ENCODE data around the gene KCTD16.

The KCTD16 gene

DNA sequence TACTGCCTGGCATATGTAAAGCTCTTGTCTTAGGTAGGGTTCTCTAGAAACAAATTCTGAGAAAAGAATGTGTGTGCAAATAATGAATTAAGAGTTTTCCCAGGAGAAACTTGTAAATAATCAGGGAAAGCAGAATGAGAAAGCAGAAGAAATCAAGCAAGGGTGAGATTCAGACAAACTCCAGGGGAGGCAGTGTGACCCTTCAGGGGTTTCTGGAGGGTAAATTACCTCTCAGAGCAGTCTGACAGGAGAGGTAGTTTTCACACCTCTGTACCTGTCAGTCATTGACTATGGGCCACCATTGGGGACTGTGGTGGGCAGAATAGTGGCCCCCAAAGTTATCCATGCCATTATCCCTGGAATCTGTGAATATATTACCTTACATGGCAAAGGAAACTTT is 124.6 kb downstream of the KCTD16 start:
- DNase-seq = no peak

DNA sequence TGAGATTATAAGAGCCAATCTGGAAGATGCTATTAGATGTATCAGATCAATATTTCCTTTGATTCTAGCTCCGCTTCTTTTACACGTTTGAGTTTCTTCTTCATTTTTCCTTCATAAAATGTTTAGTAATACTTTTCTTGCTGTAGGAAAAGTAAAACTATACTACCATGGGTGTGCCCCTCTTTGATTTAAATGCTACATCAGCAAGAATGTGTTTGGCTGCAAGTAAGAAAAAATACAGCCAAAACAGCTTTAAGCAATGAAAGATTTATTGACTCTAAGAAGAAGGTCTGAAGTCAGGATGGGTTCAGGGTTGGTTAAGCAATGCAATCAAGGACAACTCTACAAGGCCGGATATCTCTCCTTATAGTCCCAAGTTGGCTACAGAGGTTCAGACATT is 126.4 kb downstream of the KCTD16 start:
- no peak for DNase-seq

GRCh38 chr5:144298658-144299057 is 128.0 kb downstream of the KCTD16 start:
- no peak for DNase-seq

DNA sequence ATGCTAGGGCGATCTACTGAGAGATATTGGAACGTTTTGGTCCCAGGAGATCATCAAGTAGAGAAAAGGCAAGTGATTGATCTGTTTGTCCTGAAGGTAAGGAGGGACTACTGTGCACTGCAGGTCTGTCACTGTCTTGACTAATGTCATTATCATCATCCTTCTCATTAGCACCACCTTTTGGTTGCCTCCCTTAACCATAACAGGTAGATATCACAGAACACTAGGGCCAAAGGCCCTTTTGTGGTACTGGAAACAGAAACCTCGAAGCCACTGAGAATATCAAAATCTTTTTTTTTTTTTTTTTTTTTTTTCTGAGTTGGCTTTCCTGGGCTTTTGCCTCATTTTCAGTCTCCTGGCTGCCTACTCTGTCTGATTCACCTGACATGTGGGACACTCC is 134.0 kb downstream of the KCTD16 start:
- no peak for DNase-seq

GRCh38 chr5:144307736-144308135 is 137.1 kb downstream of the KCTD16 start:
- no peak for DNase-seq

DNA sequence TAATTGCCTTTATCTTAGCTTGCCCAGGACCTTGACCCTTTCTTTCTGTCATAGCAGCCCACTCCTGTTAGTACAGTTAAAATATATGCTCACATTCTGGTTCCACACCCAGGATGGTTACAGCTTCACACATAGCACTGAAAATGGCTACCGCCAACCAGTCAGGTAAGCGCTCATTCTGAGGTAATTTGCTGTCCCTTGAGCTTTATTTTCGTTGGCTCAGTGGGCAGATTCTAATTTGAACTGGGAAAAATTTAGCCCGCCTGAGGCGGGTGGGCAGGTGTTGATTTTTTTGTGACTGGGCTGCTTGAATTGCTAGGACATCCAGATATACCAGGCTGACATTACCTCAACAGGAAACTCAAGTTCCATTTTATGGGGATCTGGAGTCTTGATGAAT is 137.5 kb downstream of the KCTD16 start:
- DNase-seq = no peak

GRCh38 chr5:144308906-144309670 is 138.4 kb downstream of the KCTD16 start:
- no peak for DNase-seq

- DNase-seq = no peak
Measured at GRCh38 chr5:144310621-144311020, 139.9 kb downstream of the KCTD16 start.

GRCh38 chr5:144313147-144313726 is 142.6 kb downstream of the KCTD16 start:
- DNase-seq = no peak

DNA sequence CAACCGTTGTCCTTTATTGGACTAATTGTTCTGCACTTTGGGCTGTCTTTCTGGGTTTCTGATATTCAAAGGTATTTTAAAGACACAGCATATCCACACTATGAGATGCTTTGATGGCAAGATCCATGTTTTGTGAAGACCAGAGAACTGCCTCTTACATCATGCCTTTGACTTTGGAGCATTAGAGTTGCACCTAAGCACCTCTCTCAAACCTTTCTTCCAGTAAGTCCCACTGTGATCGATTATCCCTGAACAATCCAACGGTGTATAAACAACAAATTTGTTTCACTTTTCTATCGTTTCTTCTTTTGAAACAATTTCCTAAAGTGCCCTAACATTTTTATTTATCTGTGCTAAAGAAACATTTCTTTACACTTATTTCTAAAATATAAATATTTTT is 144.4 kb downstream of the KCTD16 start:
- no peak for DNase-seq

- no peak for DNase-seq
Measured at GRCh38 chr5:144315994-144316634, 145.4 kb downstream of the KCTD16 start.

DNA sequence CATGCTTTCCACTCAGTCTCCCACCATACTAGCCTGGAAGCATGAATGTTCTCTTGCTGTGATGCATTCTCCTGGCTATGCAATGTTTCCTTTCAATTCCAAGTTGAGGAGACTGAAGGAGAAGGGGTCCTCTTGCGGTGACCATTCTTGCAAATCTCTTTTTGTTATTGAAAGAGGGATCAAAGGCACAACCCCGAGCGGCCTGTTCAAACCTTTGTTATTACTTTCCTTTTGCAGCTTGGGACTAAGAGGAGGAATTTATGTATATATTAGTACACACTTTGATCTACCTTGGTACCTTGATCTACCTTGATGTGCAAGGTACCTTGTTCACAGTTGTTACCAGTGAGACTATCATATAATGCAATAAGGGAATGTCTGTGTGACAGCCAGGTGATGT is 147.3 kb downstream of the KCTD16 start:
- no peak for DNase-seq

- no peak for DNase-seq
Measured at GRCh38 chr5:144318460-144318859, 147.8 kb downstream of the KCTD16 start.

DNA sequence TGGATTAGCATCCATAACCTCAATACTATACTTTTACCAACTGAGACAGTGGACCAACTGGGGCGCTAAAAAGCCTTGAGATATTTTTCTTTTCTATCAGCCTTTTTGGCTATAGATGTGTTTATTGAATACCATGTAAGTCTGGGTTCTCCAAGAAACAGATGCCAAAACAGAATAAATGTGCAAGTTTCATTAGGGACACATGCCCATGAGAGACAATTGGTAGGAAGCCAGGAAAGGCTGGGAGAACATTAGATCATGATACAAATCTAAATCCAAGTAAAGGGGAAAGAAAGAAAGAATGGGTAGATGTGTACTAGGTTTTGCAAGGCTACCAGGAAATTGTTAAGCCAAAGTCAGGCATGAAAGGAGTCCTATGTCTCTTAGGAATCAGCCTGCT is 152.5 kb downstream of the KCTD16 start:
- no peak for DNase-seq

GRCh38 chr5:144325532-144325931 is 154.9 kb downstream of the KCTD16 start:
- DNase-seq = no peak

DNA sequence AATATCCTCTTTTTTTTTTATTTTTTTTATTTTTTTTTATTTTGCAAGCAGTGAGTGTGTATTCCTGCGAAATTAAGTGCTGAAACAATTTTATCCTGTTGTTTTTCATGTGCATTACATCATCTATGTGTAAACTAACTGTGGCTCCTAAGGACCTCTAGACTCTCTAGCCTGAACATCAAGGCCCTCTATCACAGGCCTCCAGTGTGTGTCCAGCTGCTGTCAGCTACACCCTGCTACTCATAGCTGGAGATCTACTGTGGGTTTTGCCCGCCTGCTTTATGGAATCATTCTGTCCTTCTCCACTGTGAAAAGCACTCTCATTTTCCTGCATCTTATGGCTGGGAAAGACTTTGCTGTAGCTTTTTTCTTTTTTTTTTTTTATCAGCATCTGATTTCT is 157.8 kb downstream of the KCTD16 start:
- DNase-seq = no peak

GRCh38 chr5:144328980-144329379 is 158.3 kb downstream of the KCTD16 start:
- DNase-seq = no peak

DNA sequence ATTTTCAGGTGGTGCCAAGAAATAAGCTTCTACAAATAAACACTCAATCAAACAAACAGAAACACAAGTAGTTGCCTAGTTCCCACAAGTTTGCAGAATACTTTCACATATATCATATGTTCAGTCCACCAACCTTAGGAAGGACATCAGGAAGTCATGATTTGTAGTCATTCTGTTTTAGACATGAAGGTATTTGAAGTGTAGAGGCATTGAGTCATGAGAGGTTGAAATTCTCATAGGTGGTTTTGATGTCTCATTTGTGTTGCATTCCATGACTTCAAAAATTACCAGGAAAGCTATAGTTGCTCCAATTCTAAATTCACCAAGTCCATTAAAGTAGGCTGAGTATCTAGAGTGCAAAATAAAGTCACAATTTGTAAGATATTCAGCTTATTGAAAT is 159.0 kb downstream of the KCTD16 start:
- DNase-seq = no peak

- DNase-seq = no peak
Measured at GRCh38 chr5:144331361-144331760, 160.7 kb downstream of the KCTD16 start.

- no peak for DNase-seq
Measured at GRCh38 chr5:144332265-144332664, 161.6 kb downstream of the KCTD16 start.

DNA sequence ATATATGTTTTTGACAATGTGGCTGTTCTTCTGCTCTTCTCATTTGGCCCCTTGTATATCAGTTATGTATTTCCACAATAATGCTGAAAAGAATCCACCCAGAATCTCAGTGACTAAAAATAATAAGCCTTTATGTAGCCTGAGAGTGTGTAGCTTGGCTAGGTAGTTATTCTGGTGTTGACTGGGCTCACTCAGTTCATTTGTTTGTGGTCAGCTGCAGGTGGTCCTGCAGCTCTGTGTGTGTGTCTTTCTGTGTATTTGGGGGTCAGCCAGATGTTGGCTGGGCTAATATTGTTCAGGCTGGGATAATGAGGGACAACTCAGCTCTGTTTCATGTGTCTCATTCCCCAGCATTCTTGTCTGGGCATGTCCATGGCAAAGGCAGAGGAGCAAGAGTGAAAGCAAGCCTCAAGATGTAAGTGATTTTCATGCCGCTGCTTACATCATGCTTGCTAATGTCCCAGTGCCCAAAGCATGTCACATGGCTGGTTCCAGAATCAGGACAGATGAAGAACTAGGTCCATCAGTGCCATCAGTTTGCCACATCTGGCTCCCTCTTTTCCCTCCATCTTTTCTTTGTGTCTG is 162.8 kb downstream of the KCTD16 start:
- DNase-seq = no peak

DNA sequence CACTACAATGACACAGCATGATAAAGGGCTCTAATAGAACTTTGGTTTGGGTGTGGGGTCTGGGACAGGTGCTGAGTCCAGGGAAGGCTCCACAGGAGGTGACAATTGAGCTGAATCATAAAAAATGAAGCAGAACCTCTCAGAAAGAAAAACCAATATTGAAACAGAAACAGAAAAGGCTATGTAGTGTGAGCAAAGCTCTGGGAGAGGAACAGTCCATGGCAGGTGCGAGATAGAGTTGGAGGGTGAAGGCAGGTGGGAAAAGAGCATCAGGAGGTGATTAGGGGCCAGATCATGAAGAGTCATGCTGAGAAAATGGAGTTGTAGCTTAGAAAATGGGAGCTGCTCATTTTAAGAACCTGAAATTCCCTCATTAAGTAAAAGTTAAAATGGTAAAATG is 164.9 kb downstream of the KCTD16 start:
- no peak for DNase-seq

DNA sequence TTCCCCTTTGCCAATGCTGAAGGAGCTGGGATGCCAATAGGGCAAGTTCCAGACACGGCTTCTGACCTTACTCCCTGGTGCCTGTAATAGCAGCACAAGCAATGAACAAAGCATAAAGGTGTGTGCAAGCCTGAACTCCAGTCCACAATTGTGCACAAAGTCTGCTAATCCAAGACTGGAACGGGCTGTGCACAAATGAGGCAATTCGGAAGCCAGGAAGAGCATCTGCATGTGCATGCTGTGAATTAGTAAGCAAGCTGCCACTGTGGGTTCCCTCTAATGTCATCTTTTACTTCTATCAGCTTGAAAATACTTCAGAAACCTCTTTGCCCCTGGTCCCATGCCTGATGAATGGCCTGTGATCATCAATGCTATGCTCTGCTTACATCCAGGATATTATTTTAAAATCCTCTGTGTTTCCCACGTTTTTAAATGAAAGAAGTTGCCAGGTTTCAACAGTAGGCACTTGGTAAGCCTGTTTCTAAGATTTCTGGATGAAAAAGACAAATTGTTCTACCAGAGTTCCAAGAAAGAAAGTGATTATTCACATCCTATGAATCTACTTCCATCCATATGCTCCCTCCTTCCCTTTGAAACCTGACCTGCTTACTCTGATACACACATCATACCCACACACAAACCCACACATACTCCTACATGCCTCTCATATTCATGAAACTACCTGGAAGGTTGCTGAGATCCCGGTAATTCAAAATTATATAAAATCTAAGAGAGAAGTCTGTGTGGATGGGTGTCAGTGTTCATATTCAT is 165.7 kb downstream of the KCTD16 start:
- no peak for DNase-seq
